UCSD-AML1 (cell line): ENCODE measurements around the gene POU6F1.
"Not testable (repeated sequence)": the region's sequence is repeated elsewhere in the genome, so short reads cannot be mapped to it uniquely, and the experiment has no call there.

Experiments
- DNase-seq: peaks from one replicate; lab custom pipeline; 2025; ENCODE audit not compliant: unreplicated experiment; lab: John Stamatoyannopoulos, UW

POU6F1 gene

GRCh38 chr12:51217968-51218606, at the start of gene POU6F1:
TSS of gene POU6F1 (minus strand) at chr12:51218062. CDS start at chr12:51206836, 11,226 bp downstream.
- peak; percentile 83 for DNase-seq

GRCh38 chr12:51265024-51265423, 47.2 kb upstream of the POU6F1 start:
- DNase-seq = no peak

GRCh38 chr12:51264297-51264696, 46.4 kb upstream of the POU6F1 start:
- no peak for DNase-seq

GRCh38 chr12:51263341-51263740, 45.5 kb upstream of the POU6F1 start:
- no peak for DNase-seq

- no peak for DNase-seq
Measured at GRCh38 chr12:51262758-51263177, 44.9 kb upstream of the POU6F1 start.

- not testable (repeated sequence) for DNase-seq
Measured at GRCh38 chr12:51259600-51259999, 41.7 kb upstream of the POU6F1 start.

GRCh38 chr12:51254536-51254935, 36.7 kb upstream of the POU6F1 start:
- DNase-seq = no peak

GRCh38 chr12:51253276-51253675, 35.4 kb upstream of the POU6F1 start:
- DNase-seq = no peak

GRCh38 chr12:51247523-51248206, 29.8 kb upstream of the POU6F1 start:
- no peak for DNase-seq

- peak; percentile 75 for DNase-seq
Measured at GRCh38 chr12:51246254-51246853, 28.5 kb upstream of the POU6F1 start.

GRCh38 chr12:51245476-51246253, 27.8 kb upstream of the POU6F1 start:
- DNase-seq = no peak

GRCh38 chr12:51244269-51244668, 26.4 kb upstream of the POU6F1 start:
- DNase-seq = no peak

GRCh38 chr12:51242876-51243275, 25.0 kb upstream of the POU6F1 start:
- DNase-seq = no peak

- no peak for DNase-seq
Measured at GRCh38 chr12:51242120-51242519, 24.3 kb upstream of the POU6F1 start.

GRCh38 chr12:51240971-51241370, 23.1 kb upstream of the POU6F1 start:
- DNase-seq = no peak

- DNase-seq = peak; percentile 95
Measured at GRCh38 chr12:51238510-51239334, 20.9 kb upstream of the POU6F1 start, which contains the start of gene DAZAP2. TSS of gene DAZAP2 (plus strand) at chr12:51238826. CDS start at chr12:51238908, 82 bp downstream.

- no peak for DNase-seq
Measured at GRCh38 chr12:51238037-51238509, 20.2 kb upstream of the POU6F1 start.

- DNase-seq = no peak
Measured at GRCh38 chr12:51234530-51234929, 16.7 kb upstream of the POU6F1 start.

- no peak for DNase-seq
Measured at GRCh38 chr12:51232642-51233041, 14.8 kb upstream of the POU6F1 start.

GRCh38 chr12:51229116-51229809, 11.4 kb upstream of the POU6F1 start:
- DNase-seq = no peak
